Measurements from ENCODE around the gene RABGGTB. TPM values are rescaled to one million over a fixed set of nuclear protein-coding genes. Genes with fewer than 3 reads are reported as not detected.
A peak's percentile ranks its signal among the peaks of the same experiment; 100 is the strongest.
"Not testable (repeated sequence)": the region's sequence is repeated elsewhere in the genome, so short reads cannot be mapped to it uniquely, and the experiment has no call there.

The RABGGTB gene
- total RNA-seq, result 100 to 1,000 TPM in 2 of 3 donors, 10 to 100 TPM in 1; 100.0 to 120 (median 118) TPM
- 145 TPM for total RNA-seq (2013)

DNA sequence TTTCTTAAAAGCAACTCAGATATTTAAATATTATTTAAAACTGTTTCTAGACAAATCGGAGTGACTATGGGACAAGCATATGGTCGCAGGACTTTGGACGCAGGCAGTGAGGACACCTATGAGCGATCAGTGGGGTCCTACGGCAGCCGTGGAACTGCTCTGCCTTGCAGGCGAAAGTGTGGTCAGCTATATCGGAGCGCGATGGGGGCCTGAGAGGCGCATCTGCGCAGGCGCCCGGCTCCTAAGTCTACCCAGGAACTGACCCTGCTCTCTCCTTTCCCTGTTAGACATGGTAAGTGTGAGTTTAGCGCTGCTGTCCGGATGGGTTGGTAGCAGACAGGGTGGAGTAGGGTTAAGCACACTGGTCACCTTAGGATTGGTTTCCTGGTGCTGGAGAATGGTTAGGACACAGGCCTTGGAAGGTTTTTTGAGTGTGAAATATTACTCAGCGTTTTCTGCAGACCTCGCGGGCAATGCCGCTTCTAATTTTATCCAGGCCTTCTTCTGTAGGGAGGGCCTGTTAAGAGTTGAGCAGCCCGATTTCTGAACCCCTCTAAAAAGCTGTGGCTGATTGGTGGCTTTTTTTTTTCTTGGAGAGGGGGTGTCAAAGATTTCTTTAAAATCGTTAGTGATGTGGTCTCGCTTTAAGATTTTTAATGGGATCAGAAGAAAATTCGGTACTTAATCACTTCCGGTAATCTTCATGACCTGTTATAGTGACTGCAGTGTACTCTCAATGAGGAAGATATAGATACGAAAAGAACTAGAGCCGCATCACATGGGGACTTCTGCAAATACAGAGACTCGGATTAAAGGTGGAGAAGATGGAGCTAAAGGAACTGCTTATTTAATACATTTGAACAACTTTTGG is at the start of gene RABGGTB:
RABGGTB (plus strand) TSS at position 274 of the 871 bp plus-strand sequence; CDS start at position 290, 16 bp downstream.
- Mint-ChIP-seq H3K4me3 (peak within 1 kb of the TSS; percentile 98), H3K4me1 (peaks cover 71 to 72% of the 10 kb centered on the region in 2 donors), H3K36me3 (peaks cover 21% of the 10 kb centered on the region), H3K27me3 (ENCODE audit: low read depth in 2 of 2) (no peaks in the 10 kb centered on the region), H3K9me3 (no peaks in the 10 kb centered on the region), H3K27ac (peak within 1 kb of the TSS; percentile 95 to 96)
- intact Hi-C loops (cut with micrococcal nuclease), result loop anchor here (1.0 kb wide), 1 partner anchor 62 kb away; the partner anchor contains the start of gene ACADM
- Histone ChIP-seq H3K27me3 (ENCODE audit: control insufficient read depth, insufficient read depth, low read length) (no peaks in the 10 kb centered on the region), H3K27ac (ENCODE audit: low read length) (peak within 1 kb of the TSS; percentile 67), H3K4me3 (ENCODE audit: low read length) (peak within 1 kb of the TSS; percentile 63), H3K36me3 (ENCODE audit: control insufficient read depth, insufficient read depth, low read length) (peaks cover 21% of the 10 kb centered on the region), H3K9me3 (ENCODE audit: control insufficient read depth, insufficient read depth, low read length) (no peaks in the 10 kb centered on the region), H3K4me1 (ENCODE audit: control insufficient read depth, insufficient read depth, low read length) (peaks cover 31% of the 10 kb centered on the region)
- under 1% methylated on average over 28 of the region's 28 CpGs for WGBS (ENCODE audit: insufficient coverage)
- peak; percentile 91 to 98 for DNase-seq
- TF ChIP-seq, protein P1, sequence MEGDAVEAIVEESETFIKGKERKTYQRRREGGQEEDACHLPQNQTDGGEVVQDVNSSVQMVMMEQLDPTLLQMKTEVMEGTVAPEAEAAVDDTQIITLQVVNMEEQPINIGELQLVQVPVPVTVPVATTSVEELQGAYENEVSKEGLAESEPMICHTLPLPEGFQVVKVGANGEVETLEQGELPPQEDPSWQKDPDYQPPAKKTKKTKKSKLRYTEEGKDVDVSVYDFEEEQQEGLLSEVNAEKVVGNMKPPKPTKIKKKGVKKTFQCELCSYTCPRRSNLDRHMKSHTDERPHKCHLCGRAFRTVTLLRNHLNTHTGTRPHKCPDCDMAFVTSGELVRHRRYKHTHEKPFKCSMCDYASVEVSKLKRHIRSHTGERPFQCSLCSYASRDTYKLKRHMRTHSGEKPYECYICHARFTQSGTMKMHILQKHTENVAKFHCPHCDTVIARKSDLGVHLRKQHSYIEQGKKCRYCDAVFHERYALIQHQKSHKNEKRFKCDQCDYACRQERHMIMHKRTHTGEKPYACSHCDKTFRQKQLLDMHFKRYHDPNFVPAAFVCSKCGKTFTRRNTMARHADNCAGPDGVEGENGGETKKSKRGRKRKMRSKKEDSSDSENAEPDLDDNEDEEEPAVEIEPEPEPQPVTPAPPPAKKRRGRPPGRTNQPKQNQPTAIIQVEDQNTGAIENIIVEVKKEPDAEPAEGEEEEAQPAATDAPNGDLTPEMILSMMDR (IDR thresholded peaks at IDR 0.05), result no peak
- ATAC-seq, result peak; percentile 86 to 96 (median 90)

DNA sequence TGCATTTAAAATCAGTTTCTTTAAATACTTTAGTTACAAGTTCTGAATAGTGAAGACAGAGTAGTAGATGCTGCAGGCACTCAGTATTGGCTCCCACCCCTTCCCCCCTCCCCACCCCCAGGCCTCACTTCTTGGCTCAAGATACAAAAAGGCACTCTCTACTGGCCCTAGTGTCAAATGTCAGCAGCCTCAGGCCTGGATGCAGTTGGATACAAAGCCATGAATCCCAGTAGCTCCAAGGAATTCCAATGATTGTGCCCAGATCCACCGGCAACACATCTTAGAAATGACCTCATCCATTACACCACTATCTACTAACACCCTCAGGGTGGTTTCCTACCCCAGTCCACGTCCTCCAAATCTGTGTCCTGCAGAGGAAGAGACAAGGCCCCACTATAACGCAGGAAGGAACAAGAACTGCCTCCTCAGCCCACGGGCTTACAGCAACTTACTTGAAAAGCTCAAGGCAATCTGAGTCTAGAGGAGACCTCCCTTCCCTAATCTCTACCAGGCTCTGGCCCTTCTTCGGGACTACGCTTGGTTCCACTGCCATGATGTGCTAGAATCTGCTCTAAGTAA is 43.9 kb upstream of the RABGGTB start:
- no peak for DNase-seq
- Mint-ChIP-seq H3K27me3 (ENCODE audit: low read depth in 2 of 2) (no peaks in the 10 kb centered on the region), H3K4me3 (no peak overlapping the region), H3K4me1 (peaks cover 6 to 12% of the 10 kb centered on the region in 2 donors), H3K9me3 (no peaks in the 10 kb centered on the region), H3K36me3 (peaks cover 18% of the 10 kb centered on the region), H3K27ac (no peak overlapping the region)
- Histone ChIP-seq H3K27me3 (ENCODE audit: control insufficient read depth, insufficient read depth, low read length) (no peaks in the 10 kb centered on the region), H3K4me3 (ENCODE audit: low read length) (no peak overlapping the region), H3K27ac (ENCODE audit: low read length) (no peak overlapping the region), H3K9me3 (ENCODE audit: control insufficient read depth, insufficient read depth, low read length) (no peaks in the 10 kb centered on the region), H3K4me1 (ENCODE audit: control insufficient read depth, insufficient read depth, low read length) (no peaks in the 10 kb centered on the region), H3K36me3 (ENCODE audit: control insufficient read depth, insufficient read depth, low read length) (peaks cover 53% of the 10 kb centered on the region)
- no peak for ATAC-seq
- intact Hi-C loops (cut with micrococcal nuclease), result no loop called here
- TF ChIP-seq, protein P1 (IDR thresholded peaks at IDR 0.05), result no peak
- WGBS (ENCODE audit: insufficient coverage), result 78% methylated on average over 6 of the region's 6 CpGs

DNA sequence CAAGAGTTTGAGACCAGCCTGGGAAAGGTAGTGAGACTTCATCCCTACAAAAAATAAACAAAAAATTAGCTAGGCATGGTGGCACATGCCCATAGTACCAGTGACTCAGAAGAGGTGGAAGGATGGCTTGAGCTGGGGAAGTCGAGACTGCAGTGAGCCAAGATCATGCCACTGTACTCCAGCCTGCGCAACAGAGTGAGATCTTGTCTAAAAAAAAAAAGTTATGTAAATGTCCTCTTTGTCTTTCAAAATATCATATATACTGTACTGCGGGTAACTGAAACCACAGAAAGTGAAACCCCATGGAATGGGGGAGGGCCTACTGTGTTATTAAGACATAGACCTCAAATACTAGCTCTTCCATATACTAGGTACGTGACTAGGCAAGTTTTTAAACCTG is 40.8 kb upstream of the RABGGTB start:
- intact Hi-C loops (cut with micrococcal nuclease), result no loop called here
- Histone ChIP-seq H3K4me3 (ENCODE audit: low read length) (no peak overlapping the region), H3K9me3 (ENCODE audit: control insufficient read depth, insufficient read depth, low read length) (no peaks in the 10 kb centered on the region), H3K27me3 (ENCODE audit: control insufficient read depth, insufficient read depth, low read length) (no peaks in the 10 kb centered on the region), H3K27ac (ENCODE audit: low read length) (no peak overlapping the region), H3K36me3 (ENCODE audit: control insufficient read depth, insufficient read depth, low read length) (peaks cover 45% of the 10 kb centered on the region), H3K4me1 (ENCODE audit: control insufficient read depth, insufficient read depth, low read length) (no peaks in the 10 kb centered on the region)
- no CpG with 5 or more reads among the region's 4 CpGs for WGBS (ENCODE audit: insufficient coverage)
- TF ChIP-seq, protein P1 (IDR thresholded peaks at IDR 0.05), result no peak
- Mint-ChIP-seq H3K4me3 (no peak overlapping the region), H3K36me3 (peaks cover 11% of the 10 kb centered on the region), H3K27ac (no peak overlapping the region), H3K4me1 (peaks cover 6 to 12% of the 10 kb centered on the region in 2 donors), H3K27me3 (ENCODE audit: low read depth in 2 of 2) (no peaks in the 10 kb centered on the region), H3K9me3 (no peaks in the 10 kb centered on the region)
- ATAC-seq, result peak in 2 of 3 donors; percentile 28 to 77
- no peak for DNase-seq

DNA sequence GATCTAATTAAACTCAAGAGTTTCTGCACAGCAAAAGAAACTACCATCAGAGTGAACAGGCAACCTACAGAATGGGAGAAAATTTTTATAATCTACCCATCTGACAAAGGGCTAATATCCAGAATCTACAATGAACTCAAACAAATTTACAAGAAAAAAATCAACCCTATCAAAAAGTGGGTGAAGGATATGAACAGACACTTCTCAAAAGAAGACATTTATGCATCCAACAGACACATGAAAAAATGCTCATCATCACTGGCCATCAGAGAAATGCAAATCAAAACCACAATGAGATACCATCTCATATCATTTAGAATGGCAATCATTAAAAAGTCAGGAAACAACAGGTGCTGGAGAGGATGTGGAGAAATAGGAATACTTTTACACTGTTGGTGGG is 28.8 kb upstream of the RABGGTB start:
- H3K4me1 Mint-ChIP-seq; H3K27ac ChIP-seq (ENCODE audit: low read length); H3K9me3 Mint-ChIP-seq; H3K4me3 ChIP-seq (ENCODE audit: low read length); H3K27me3 ChIP-seq (ENCODE audit: control insufficient read depth, insufficient read depth, low read length); H3K4me3 Mint-ChIP-seq; intact Hi-C loops (cut with micrococcal nuclease); H3K9me3 ChIP-seq (ENCODE audit: control insufficient read depth, insufficient read depth, low read length); DNase-seq; ATAC-seq; H3K27ac Mint-ChIP-seq; H3K4me1 ChIP-seq (ENCODE audit: control insufficient read depth, insufficient read depth, low read length); H3K27me3 Mint-ChIP-seq (ENCODE audit: low read depth in 2 of 2): not testable (repeated sequence)
- peaks cover 23% of the 10 kb centered on the region for H3K36me3 Mint-ChIP-seq
- peaks cover 16% of the 10 kb centered on the region for H3K36me3 ChIP-seq (ENCODE audit: control insufficient read depth, insufficient read depth, low read length)

DNA sequence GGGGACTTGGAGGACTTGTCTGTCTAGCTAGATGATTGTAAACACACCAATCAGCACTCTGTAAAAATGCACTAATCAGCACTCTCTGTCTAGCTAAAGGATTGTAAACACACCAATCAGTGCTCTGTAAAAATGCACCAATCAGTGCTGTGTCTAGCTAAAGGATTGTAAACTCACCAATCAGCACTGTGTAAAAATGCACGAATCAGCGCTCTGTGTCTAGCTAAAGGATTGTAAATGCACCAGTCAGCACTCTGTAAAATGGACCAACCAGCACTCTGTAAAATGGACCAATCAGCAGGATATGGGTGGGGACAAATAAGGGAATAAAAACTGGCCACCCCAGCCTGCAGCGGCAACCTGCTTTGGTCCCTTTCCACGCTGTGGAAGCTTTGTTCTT is 27.5 kb upstream of the RABGGTB start:
- 95% methylated on average over 4 of the region's 4 CpGs for WGBS (ENCODE audit: insufficient coverage)
- H3K9me3 ChIP-seq (ENCODE audit: control insufficient read depth, insufficient read depth, low read length); H3K27ac Mint-ChIP-seq; intact Hi-C loops (cut with micrococcal nuclease); ATAC-seq; H3K9me3 Mint-ChIP-seq; H3K4me3 ChIP-seq (ENCODE audit: low read length); H3K27me3 Mint-ChIP-seq (ENCODE audit: low read depth in 2 of 2); H3K4me1 Mint-ChIP-seq; H3K27ac ChIP-seq (ENCODE audit: low read length); H3K27me3 ChIP-seq (ENCODE audit: control insufficient read depth, insufficient read depth, low read length); H3K4me1 ChIP-seq (ENCODE audit: control insufficient read depth, insufficient read depth, low read length); H3K4me3 Mint-ChIP-seq; DNase-seq: not testable (repeated sequence)
- H3K36me3 Mint-ChIP-seq, result peaks cover 10% of the 10 kb centered on the region
- H3K36me3 ChIP-seq (ENCODE audit: control insufficient read depth, insufficient read depth, low read length), result peaks cover 14% of the 10 kb centered on the region

Measured in natural killer cell (primary cell).